HG02571 (cell line): ENCODE data around the gene TEKTIP1.
"Not testable (repeated sequence)": the region's sequence is repeated elsewhere in the genome, so short reads cannot be mapped to it uniquely, and the experiment has no call there.

Source experiments
- ATAC-seq: cut with Tn5 transposase; IDR thresholded peaks from one replicate; pipeline ENCODE4 v1.9.1; 2021; ENCODE audit warnings: mild to moderate bottlenecking, moderate library complexity; ENCODE audit not compliant: unreplicated experiment

Gene TEKTIP1

DNA sequence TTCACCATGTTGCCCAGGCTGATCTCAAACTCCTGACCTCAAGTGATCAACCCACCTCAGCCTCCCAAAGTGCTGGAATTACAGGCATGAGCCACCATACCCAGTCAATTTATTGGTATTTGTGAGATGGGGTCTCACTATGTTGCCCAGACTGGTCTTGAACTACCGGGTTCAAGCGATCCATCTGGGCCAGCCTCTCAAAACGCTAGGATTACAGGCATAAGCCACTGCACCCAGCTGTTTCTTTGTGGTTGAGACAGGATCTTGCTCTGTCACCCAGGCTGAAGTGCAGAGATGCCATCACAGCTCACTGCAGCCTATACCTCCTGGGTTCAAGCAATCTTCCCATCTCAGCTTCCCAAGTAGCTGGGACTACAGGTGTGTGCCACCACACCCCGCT lies 42.8 kb downstream of the TEKTIP1 start:
- not testable (repeated sequence) for ATAC-seq

DNA sequence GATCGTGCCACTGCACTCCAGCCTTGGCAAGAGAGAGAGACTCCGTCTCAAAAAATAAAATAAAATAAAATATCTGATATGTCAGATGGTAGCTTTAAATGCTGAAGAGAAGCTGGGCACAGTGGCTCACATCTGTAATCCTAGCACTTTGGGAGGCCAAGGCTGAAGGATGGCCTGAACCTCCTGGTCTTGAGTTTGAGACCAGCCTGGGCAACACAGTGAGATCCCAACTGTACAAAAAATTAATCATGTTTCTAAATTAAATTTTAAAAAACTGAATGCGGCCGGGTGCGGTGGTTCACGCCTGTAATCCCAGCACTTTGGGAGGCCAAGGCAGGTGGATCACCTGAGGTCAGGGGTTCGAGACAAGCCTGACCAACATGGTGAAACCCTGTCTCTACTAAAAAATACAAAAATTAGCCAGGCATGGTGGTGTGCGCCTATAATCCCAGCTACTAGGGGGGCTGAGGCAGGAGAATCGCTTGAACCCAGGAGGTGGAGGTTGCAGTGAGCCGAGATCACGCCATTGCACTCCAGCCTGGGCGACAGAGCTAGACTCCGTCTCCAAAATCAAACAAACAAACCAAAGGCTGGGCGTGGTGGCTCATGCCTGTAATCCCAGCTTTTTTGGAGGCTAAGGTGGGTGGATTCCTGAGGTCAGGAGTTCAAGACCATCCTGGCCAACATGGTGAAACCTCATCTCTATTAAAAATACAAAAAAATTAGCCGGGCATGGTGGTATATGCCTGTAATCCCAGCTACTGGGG lies 45.2 kb downstream of the TEKTIP1 start:
- not testable (repeated sequence) for ATAC-seq

- no peak for ATAC-seq
Observed at GRCh38 chr19:3585301-3586126, 46.5 kb downstream of the TEKTIP1 start, which contains the start of gene GIPC3. Gene GIPC3 (plus strand): TSS chr19:3585478. CDS start chr19:3585598, 120 bp downstream.

DNA sequence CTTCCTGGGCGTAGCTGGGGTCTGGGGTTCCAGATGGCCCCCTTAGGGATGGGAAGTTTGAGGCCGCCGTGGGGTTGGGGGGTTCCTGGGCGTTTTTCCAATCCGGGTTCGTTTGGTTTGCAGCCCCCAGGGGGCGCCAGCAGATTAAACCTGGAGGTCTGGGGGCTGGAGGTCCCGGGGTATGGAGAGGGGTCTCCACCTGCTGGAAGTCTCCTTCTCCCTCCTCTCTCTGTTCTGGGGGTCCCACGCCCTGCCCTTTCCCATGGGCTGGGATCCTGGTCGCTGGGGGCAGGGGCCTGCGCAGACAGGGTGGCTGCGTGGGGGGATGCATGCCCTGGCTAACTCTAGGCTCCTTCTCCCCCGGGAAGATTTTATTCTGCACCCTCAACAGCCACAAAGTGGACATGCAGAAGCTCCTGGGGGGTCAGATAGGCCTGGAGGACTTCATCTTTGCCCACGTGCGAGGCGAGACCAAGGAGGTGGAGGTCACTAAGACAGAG lies 47.2 kb downstream of the TEKTIP1 start:
- ATAC-seq: no peak

DNA sequence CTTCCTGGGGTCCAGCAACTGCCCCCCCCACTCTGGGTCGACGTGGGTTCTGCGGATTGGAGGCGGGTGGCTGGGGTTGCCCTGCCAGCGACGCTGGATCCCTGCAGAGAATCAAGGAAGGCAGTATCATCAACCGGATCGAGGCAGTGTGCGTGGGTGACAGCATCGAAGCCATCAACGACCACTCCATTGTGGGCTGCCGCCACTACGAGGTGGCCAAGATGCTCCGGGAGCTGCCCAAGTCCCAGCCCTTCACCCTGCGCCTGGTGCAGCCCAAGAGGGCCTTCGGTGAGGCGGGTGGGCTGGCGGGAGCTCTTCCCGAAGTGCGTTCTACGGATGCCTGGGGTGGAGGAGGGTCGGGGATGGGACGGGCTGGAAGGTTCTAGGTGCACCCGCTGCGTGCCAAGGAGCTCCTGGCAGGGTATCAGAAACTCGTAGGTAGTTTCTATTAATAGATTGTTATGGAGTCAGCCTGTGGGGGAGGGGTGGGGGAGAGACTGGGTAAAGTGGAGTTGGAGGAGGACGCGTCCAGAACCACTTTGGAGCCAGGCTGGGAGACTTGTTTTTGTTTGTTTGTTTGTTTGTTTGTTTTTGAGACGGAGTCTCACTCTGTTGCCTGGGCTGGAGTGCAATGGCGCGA lies 47.9 kb downstream of the TEKTIP1 start:
- no peak for ATAC-seq

DNA sequence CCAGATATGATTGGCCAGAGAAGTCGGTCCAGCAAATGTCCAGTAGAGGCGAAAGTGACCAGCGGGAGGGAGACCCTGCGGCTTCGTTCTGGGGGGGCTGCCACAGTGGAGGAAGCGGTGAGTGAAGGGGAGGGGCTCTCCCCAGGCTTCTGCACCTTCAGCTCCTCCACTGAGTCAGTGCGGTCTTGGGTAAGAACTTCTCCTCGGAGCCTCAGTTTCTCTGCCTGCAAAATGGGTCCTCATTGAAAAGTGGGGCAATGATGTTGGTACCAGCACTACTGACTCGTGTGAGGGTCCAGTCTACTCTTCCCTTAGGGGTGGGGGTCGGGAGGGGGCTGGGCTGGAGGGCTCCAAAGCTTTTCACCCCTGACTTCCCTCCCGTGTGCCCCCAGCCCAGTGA lies 50.5 kb downstream of the TEKTIP1 start:
- ATAC-seq: no peak

DNA sequence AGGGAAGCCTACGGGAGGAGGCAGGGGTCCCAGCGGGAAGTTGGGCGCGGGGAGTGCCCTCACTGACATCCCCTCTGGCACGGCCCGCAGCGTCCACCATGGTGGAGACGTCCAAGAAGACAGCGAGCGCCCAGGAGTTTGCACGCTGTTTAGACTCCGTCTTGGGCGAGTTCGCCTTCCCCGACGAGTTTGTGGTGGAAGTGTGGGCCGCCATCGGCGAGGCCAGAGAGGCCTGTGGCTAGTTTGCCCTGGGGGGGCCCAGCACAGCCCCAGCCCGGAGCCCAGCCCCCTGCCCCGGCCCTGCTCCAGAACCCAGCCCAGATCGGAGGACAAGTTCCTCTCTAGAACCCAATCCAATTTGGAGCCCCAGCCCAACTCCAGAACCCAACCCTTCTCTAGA lies 51.0 kb downstream of the TEKTIP1 start:
- no peak for ATAC-seq

GRCh38 chr19:3590991-3591659 lies 52.2 kb downstream of the TEKTIP1 start:
- ATAC-seq: no peak

DNA sequence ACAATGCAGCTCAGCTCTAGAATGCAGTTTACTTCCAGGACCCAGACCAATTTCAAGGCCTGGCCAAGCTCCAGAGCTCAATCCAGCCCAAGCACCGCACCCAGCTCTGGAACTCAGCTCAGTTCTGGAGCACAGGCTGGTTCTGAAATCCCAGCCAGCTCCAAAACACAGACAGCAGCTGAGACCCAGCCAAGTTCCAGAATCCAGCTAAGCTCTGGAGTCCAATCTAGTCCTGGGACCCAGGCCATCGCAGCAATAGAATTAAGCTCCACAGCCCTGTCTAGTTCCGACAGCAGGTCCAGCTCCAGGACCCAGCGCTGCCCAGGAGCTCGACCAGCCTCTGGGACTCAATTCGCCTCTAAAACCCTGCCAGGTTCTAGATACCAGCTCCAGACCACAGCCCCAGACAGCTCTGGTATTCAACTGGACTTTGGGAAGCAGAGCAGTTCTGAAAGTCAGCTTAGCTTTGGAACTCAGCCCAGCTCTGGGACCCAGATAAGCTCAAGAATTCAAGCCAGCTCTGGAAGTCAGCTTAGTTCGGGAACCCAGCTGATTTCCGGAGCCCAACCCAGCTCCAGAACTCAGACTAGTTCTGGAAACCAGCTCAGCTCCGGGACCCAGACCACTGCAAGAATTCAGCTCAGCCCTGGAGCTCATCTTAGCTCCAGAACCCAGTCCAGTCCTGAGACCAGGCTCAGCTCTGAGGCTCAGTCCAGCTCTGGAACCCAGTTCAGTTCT lies 53.1 kb downstream of the TEKTIP1 start:
- ATAC-seq: no peak

DNA sequence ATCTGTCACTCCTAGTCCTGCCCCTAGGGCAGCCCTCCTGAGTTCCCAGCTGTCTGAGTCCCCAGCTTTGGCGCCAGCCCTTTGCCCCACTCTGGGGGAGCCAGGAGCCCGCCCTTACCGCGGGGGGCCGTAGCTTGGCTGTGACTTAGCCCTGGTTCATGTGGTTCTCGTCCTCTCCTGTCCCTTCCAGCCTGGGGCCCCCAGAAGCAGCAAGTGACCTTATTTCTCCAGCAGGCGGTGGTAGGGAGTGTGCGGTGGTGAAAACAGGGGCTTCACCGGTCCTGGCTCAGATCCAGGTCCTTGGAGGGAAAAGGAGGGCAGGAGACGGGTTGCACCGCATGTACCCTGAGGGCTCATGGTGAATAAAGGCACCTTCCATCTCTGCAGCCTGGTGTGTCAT lies 54.2 kb downstream of the TEKTIP1 start:
- ATAC-seq: no peak
